ENCODE measurements around the gene NHSL2.

The NHSL2 gene

DNA sequence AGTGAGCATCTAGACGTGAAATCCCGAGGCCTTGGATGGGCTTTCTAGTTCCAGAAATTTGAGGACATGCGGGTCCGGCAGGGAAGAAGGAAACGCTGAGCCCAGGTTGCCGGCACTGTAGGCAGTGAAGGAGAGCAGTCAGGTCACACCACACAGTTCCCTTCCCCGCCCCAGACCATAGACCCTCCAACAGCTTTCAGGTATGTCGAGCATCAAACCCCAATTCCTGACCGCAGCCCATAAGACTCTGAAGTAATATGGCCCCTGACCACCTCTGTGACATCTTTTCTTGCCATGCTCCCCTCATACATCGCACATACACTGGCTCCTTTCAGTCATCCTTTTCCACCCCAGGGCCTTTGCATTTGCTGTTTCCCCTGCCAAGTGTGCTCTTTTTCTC is 198.0 kb downstream of the NHSL2 start:
- no peak for DNase-seq (ENCODE audit: low read depth)

DNA sequence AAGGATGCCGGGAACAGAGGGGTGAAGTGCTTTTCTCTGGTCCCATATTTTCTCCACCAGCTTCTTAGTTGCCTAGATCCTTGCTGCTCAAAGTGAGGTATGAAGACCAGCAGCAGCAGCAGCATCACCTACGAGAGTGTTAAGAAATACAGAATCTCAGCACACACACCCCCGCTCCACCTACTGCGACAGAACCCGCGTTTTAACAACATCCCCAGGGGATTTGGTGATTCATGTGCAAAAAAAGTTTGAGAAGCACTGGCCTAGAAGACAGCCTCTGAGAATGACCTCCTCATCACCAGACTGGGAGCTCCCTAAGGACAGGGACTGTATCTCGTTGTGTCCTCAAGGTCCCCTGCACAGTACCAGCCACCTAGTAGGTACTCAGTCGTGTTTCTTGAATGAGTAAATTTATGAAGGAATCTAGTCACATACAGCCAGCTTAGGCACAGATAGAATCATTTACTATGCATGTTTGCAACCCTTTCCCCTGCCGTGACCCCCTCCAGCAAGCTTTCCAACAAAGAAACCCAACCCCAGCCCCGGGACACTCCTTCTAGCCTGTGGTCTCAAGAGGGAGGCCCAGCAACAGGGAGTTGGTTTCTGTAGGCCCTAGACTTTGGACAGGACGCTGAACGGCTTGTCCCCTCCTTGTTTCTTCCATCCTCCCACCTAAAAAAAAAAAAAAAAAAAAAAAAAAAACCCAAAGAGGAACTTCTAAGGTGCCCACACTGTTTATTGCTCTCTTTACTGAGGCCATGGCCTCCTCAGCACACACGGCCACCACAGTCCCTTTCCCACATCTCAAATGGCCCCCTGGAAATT is 199.6 kb downstream of the NHSL2 start:
- DNase-seq (ENCODE audit: low read depth), result no peak

DNA sequence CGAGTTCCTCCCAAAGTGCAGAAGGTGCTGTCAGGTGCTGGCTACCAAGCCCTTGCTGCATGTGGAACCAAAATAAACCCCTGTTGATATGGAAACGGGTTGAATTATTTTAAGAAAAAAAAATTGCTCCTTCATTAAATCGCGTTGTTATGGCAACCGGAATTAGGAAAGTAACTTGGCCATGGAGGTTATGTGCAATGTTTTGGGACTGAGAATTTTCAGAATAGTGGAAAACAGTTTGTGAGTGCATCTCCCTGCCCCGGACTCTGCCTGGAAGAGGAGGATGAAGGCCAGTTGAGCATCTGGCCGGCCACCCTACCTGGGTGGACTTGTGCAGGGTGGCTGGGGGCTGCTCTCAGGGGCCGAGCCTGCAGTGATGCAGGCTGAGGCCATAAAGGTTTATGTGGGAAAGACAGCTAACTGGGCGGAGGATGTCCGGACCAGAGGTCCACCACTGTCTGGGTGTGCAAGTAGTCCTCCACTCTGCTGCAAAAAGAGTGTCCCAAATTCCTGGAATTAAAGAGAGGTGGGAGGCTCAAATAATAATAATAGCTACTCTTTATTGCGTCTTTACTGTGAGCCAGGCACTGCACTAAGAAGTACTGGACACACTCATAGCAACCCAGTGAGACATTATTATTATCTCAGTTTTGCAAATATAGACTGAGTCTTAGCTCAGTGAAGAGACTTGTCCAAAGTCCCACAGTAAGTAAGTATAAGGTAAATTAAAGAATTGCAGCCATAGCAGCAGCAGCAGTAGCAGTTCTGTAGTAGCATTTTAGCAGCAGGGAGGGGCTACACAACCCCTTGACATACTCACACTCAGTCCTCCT is 200.4 kb downstream of the NHSL2 start:
- no peak for DNase-seq (ENCODE audit: low read depth)

DNA sequence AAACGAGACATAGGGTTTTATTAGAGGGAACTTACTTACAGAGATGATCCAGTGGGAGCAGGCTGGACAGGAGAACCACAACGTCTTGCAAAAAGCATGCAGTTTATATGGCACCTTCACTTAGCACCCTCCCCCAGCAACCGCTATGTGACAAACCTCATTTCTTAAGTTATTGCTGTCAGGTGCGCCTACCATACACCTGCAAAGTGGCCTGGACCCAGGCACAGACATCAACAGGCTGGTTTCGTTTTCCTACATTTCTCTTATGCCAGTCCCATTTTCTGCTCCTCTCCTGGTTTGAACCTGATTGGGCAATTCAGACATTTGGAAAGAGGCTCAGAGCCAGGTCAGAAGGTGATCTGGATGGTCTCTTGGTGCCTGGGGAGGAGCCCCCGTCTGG is 202.8 kb downstream of the NHSL2 start:
- DNase-seq (ENCODE audit: low read depth), result no peak

DNA sequence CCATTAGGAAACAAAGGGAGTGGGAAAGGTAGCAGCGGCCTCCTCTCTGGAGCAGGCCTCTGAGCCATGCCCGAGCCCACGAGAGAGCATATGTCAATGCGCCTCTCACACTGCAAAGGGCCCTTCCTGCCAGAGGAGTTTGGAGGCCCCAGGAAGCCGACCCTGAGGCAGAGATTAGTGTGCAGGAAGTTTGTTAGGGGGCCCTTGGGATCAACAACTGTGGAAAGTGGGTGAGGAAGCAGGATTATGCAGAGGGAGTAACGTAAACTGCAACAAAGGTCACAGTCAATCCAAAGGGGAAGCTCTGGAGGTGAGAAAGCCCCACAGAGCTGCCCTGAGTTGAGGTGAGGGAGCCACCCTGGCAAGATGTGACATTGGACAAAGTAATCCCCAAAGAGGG is 203.7 kb downstream of the NHSL2 start:
- DNase-seq (ENCODE audit: low read depth), result no peak

DNA sequence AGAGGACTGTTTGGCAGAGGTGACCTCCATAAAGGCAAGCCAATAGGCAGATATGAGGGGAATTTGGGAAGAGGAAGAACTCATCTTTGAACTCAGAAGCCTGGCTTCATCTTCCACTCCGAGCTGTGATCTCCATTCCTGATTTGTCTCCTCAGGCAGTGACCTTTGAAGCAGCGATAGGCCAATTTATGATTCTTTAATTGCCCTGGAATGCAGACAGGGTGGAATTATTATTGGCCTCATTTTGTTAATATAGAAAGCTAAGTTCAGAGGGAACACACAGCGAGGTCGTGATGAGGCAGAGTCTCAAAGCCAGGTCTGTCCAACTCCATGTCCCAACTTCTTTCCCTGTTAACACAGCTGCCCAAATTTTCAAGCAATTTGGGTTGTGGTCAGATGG is 204.2 kb downstream of the NHSL2 start:
- no peak for DNase-seq (ENCODE audit: low read depth)

DNA sequence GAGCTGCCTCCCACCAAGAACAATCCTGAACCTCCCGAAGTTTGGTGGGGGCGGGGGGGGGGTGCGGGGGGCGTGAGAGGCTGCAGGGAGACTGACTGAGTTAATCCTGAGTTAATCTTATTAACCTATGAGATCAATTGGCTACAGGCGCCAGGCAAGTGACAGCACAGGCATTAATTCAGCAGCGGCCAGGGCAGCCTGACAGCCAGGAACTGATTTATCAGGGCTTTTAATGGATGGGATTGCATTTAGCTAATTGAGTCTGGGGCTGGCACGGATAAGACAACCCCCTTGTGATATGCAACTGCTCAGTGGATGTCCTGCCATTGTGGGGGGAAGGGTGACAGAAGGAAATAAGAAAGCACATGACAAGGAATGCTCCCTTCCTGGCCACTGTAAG is 204.7 kb downstream of the NHSL2 start:
- DNase-seq (ENCODE audit: low read depth), result no peak

DNA sequence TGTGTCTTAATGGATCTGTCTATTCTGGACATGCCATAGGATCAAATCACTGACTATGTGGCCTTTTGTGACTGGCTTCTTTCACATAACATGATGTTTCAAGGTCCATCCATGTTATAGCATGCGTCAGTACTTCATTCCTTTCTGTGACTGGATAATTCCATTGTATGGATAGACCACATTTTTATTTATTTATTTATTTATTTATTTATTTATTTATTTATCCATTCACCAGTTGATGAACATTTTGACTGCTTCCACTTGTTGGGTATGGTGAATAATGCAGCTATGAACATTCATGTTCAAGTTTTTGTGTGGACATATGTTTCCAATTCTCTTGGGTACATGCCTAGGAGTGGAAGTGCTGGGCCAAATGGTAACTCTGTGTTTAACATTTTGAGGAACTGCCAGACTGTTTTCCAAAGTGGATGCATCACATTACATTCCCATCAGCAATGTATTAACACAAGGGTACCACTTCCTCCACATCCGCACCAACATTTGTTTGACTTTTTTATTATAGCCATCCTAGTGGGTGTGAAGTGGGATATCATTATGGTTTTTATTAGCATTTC is 207.1 kb downstream of the NHSL2 start:
- DNase-seq (ENCODE audit: low read depth), result no peak

DNA sequence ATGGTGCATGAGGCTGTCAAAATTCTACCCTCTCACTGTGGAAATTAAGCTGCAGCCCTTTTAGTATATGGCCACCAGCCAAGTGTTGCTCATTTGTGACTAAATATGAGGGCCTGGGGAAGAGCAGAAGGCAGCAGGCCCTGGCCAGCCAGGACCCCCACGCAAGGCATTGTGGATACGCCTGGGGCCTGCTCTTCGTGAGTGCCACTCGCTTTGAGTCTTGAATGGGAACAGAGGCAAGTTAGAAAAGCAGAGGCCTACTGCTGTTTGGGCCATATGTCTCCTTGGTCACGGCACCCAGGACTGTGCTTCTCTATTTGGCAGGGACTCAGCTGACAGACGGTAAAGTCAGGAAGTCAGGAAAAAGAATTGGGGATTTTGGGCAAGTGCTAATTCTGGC is 210.2 kb downstream of the NHSL2 start:
- no peak for DNase-seq (ENCODE audit: low read depth)

DNA sequence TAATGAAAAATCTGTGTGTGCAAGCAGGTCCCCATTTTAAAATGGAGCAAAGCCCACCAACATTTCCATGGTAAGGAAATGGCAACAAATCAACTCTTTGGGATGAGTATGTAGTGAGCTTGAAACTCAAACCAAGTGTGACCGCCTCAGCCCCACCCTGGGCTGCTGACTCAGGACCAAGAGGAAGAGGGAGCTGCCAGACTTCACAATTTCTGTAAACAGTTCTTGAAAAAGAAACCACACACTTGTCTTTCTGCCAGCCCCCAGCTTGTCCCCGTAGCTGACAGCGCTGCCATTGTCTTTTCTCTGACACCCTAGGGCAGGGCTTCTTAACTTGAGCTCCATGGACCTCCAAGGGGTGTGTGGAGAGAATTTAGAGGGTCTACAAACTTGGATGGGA is 210.7 kb downstream of the NHSL2 start:
- DNase-seq (ENCODE audit: low read depth), result peak; percentile 69

DNA sequence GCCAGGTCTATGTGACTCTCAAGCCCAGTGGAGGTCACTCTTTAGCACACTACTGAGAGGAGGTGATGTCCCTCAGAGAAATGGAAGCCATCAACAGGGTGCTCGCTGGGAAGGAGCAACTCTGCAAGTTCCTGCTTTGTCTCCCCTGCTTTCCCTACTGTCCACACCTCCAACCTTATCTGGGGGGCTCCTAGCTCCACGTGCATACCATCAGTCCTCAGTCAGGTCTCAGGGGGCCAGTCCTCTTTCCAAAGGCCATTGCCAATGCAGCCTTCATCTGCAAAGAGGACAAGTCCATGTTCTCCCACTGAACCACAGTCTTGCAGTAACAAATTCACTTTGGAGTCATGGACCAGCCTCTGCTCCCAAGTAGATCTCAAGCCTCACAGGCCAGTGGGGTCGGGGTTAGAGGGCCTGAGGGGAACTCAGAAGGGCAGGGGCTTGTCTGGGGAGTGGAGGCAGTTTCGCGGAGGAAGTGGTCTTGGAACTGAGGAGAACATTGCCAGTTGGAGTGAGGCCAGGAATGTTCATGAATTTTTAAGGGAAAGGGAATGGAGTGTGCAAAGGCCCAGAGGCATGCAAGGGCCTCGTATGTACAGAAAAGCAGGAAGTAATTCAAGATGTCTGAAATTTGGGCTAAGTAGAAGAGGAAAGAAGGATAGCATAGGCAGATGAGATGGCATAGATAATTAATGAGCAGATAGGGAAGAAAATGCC is 212.1 kb downstream of the NHSL2 start:
- no peak for DNase-seq (ENCODE audit: low read depth)

DNA sequence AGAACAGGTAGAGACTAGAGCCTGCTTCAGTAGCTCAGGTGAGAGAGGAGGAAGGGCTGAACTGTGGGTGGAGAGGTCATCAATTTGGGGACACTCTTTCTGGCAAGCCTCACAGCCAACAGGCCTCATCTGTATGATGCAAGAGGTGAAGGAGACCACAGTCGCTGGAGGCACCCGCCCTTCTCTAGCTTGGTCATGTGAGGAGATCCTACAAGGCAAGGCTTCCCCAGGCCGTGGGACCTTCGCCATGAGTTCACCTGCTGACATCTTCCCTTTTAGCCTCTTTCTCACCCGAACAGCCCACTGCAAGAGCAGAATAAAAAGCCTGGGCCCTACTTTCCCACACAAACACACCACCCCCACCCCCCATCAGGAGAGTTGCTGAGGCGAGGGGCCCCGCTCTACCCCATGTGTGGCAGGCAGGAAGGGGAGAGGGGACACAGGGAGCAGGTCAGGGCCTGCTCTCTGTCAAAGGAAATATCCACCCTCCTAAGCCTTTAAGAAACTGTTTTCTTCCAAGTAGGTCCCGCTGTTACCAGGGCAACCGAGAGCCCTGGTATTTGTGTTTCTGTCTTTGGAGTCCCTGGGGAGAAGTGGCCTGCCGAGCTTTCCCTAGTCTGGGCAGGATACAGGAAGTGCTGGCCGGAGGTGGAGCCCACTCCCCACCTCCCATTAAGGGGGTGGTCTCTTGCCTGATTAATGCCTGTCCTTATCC is 213.0 kb downstream of the NHSL2 start:
- no peak for DNase-seq (ENCODE audit: low read depth)

DNA sequence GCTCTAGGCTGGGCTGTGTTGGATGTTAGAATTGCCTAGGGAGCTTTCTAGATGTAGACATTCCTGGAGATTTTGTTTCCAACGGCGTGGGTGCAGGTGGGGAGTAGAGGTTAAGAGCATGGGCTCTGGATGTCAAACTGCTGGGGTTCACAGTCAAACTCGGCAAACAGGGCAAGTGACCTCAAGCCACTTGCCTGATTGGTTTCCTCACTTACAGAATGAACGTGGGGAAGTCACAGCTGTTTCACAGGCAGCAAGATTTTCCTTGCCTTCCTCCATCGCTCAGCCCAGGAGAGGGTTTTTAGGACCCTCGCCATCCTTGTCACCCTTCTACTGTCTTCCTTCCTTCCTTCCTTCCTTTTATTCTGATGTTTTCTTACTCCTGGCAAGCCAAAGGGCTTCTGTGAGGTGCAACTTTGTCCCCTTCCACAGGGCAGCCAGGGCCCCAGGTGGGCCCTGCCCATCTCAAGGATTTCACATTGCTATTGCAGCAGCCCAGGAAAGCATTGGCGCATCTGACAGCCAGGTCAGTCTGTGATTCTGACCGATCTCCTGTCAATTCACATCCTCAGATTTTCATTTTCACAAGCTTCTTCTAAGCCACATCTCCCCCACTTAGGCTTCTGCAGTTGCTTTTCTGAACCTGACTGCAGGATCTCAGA is 214.0 kb downstream of the NHSL2 start:
- no peak for DNase-seq (ENCODE audit: low read depth)

DNA sequence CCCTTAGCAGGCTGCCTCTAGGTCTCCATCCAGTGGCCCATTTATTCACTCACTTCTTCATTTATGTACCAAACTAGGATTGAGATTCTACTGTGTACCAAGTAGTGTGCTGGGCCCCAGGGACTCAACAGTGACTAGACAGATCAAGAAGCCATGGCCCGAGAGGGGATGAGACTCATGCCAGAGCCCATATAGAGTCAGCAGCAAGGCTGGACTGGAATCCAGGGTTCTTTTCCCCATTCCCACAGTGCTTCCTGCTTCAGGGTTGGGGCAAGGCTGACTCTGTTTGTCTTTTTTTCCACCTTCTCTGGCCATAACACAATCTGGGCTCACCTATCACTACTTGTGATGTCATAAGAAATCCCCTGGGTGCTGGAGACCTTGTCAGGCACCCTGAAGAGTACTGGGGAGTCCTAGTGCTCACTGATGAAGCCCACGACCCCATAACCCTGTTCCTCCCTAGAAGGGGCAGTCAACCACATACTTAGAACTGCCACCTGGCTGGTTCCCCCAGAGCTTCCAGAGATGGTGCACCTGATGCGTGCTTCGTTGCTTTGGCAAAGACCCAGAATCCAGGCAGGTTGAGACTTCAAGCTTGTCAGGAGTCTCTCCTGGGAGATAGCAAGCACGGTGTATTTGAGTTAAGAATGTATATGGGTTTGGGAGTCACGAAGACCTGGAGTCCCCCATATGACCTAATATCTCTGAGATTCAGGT is 214.8 kb downstream of the NHSL2 start:
- DNase-seq (ENCODE audit: low read depth), result no peak

DNA sequence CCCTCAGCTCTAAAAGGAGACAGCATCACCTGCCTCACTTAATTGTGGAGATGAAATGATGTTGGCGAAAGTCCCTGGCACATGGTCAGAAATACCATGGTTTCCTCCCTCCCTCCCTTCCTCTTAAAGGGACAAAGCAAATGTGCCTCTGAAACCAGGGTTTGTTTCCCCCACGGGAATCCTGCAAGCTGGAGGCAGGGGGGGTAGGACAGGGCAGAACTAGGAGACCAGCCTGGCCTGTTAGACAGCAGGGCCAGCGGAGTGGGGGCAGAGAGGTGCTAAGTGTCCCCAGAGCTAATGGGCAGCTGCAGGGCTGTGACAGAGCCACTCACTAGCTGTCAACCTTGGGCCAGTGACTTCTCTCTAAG is 215.4 kb downstream of the NHSL2 start:
- no peak for DNase-seq (ENCODE audit: low read depth)

DNA sequence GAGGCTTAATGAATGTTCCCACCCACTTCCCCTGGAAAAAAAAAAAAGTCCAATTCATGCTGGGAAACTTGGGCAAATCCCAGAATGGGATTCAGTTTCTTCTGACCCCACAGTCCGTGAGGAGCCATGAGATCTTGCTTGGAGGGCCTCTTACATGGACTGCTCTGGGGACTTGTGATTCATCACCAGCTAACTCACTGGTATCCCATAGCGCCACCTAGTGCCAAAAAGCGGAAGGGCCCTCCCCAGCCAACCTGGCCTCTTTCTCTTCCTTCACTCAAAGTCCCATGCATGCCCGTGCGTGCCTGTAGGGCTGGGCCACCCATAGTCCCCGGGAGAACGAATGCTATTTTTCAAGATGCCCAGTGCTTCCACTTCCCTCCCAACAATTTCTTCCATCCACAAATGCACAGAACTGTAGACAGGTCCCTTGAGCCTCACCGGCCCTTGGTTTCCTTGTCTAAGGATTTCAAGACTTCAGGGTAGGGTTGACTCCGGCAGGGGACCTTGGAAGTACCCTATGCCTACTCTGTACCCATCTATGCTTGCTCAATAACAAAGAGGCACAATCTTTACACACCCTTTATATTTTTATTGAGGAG is 216.0 kb downstream of the NHSL2 start:
- peak; percentile 82 for DNase-seq (ENCODE audit: low read depth)

DNA sequence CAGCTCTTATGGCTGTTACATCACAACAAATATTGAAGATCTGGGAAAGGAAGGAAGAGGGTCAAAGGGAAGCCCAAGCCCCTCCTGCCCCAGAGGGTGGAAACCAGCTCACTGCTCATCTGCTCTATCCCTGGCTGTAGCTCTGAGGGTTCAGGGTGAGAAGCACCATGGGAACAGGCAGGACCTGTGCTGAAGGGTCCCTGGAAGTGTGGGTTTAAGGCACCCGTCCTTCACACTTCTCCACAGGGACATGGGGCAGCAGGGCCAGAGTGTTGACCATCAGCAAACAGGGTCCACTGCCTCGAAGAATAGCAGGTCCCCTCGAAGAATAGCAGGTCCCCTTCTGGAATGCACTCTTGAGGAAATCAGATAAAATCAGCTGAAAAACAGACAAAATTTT is 216.7 kb downstream of the NHSL2 start:
- DNase-seq (ENCODE audit: low read depth), result no peak

DNA sequence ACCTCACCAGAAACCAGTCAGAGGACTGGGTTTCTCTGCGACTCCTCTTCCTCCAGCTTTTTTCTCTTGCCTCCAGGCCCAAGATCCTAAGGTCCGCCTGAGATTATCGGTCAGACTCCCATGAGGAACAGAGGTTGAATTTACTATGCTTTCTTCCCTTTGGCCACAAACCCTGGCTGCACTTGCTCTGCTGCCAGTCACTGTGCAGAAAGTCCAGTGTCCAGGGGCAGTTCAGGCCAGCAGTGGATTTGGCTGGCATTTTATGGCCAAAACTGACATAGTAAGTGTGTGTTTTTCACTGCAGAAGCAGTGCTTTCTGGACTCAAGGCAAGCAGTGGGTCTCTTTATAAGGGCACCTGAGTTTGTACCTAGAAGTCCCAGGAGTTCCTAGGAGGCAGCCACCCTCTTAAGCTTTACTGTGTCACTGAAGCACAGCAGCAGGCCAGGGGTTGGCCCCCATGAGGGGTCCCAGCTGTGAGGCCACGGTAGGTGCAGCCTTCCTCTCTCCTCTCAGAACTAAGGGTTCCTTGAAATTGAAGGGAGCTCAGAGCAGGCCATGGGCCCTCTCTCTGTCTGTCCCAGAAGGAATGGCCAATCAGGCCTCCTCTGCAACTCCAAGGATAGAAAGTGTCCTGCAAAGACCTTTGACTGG is 217.7 kb downstream of the NHSL2 start:
- DNase-seq (ENCODE audit: low read depth), result no peak

DNA sequence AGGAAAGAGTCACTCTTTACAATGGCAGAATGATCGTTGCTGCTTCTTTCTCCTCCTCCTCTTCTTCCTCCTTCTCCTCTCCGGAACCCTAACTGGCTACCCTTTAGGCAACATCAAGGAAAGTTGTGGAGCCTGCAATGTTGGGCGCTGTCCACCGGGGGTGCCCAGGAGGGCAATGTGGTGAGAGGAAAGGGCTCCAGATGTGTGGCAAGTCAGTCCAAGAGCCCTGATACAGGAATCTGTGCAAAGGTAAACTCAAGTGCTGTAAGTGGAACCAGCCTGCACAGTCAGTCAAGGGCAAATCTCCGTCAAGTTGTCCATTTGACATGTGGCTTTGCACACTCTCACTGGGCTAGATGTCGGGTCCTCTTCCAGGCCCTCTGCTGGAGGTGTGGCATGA is 218.2 kb downstream of the NHSL2 start:
- DNase-seq (ENCODE audit: low read depth), result no peak

DNA sequence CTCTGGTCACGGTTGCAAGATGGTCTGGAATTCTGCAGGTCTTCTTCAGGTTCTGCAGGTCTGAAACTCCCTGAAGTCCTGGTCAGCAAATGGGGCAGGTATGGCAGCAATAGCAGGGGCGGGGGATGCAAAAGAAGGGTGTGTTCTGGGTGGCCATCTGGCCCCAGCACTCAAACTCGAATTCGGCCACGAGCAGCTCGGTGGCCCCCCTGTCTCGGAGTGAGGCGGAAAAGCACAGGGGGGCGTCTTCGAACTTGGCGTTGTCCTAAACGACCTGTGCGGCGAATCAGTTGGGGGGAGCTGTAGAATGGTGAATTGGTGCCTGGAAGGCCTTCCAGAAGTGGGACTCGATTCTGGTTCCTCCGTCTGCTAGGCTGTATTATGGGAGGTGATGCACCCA is 219.0 kb downstream of the NHSL2 start:
- DNase-seq (ENCODE audit: low read depth), result no peak

Measured in fibroblast of the conjunctiva (primary cell).